GM23338 (cell line): ENCODE data around the gene GJA4. TPM values are rescaled to one million over a fixed set of nuclear protein-coding genes. Genes with fewer than 3 reads are reported as not detected.

Experiments used
- ATAC-seq: fragments of 200-7000 bp; cut with Tn5 transposase; 3 replicates; pipeline ENCODE4 v1.9.1; 2020
- DNase-seq: peaks from one replicate; pipeline ENCODE4 v3.0.0-alpha.2; 2015; ENCODE audit warnings: low spot score
- H2AFZ ChIP-seq: fragments of 200-600 bp; sonication (generic); 2 replicates; pipeline ENCODE4 v1.8.0; 2016; ENCODE audit warnings: antibody characterized with exemption, mild to moderate bottlenecking, moderate library complexity
- H3F3A ChIP-seq: fragments of 200-600 bp; sonication (generic); replicated peaks from 2 replicates; pipeline ENCODE4 v1.8.0; 2017; ENCODE audit warnings: antibody characterized with exemption, mixed run types, low read depth
- H3K27ac ChIP-seq: fragments of 200-600 bp; sonication (generic); 2 replicates; pipeline ENCODE4 v1.6.1; 2016; ENCODE audit warnings: low read depth
- H3K27me3 ChIP-seq: fragments of 200-600 bp; sonication (generic); 2 replicates; pipeline ENCODE4 v1.8.0; 2016; ENCODE audit warnings: mild to moderate bottlenecking, mixed run types, moderate library complexity; ENCODE audit not compliant: insufficient read depth
- H3K36me3 ChIP-seq: fragments of 200-600 bp; sonication (generic); 2 replicates; pipeline ENCODE4 v1.8.0; 2016; ENCODE audit warnings: mild to moderate bottlenecking; ENCODE audit not compliant: insufficient read depth
- H3K4me1 ChIP-seq: fragments of 200-600 bp; sonication (generic); 2 replicates; pipeline ENCODE4 v1.8.0; 2016; ENCODE audit warnings: mild to moderate bottlenecking, moderate library complexity; ENCODE audit not compliant: insufficient read depth
- H3K4me2 ChIP-seq: fragments of 200-600 bp; sonication (generic); 2 replicates; pipeline ENCODE4 v1.7.1; 2017; ENCODE audit warnings: mixed run types
- H3K4me3 ChIP-seq: fragments of 200-600 bp; sonication (generic); 2 replicates; pipeline ENCODE4 v1.6.1; 2016; ENCODE audit warnings: mixed run types
- H3K79me2 ChIP-seq: fragments of 200-600 bp; sonication (generic); replicated peaks from 2 replicates; pipeline ENCODE4 v1.8.0; 2017; ENCODE audit warnings: mild to moderate bottlenecking; ENCODE audit not compliant: insufficient read depth
- H3K9me2 ChIP-seq: fragments of 200-600 bp; sonication (generic); 2 replicates; pipeline ENCODE4 v1.8.0; 2017; ENCODE audit not compliant: insufficient read depth
- H4K20me1 ChIP-seq: fragments of 200-600 bp; sonication (generic); replicated peaks from 2 replicates; pipeline ENCODE4 v1.8.0; 2017; ENCODE audit warnings: mild to moderate bottlenecking; ENCODE audit not compliant: insufficient read depth
- H3K27ac Mint-ChIP-seq: 2 replicates; pipeline ENCODE4 v1.8.0; 2020; ENCODE audit warnings: inconsistent platforms, mild to moderate bottlenecking, moderate library complexity, mixed read lengths
- H3K27me3 Mint-ChIP-seq: 3 replicates; pipeline ENCODE4 v1.8.0; 2022; ENCODE audit warnings: low read depth, mild to moderate bottlenecking, moderate library complexity, mixed read lengths, inconsistent platforms; ENCODE audit not compliant: insufficient read depth, poor library complexity
- H3K36me3 Mint-ChIP-seq: 3 replicates; pipeline ENCODE4 v1.8.0; 2021; ENCODE audit warnings: low read depth, mild to moderate bottlenecking, inconsistent platforms, moderate library complexity, mixed read lengths
- H3K4me1 Mint-ChIP-seq: 3 replicates; pipeline ENCODE4 v1.8.0; 2020; ENCODE audit warnings: mild to moderate bottlenecking, inconsistent platforms, mixed read lengths
- H3K4me3 Mint-ChIP-seq: 3 replicates; pipeline ENCODE4 v1.8.0; 2021; ENCODE audit warnings: moderate library complexity, mild to moderate bottlenecking, inconsistent platforms, mixed read lengths
- H3K9me3 Mint-ChIP-seq: 3 replicates; pipeline ENCODE4 v1.8.0; 2020; ENCODE audit warnings: moderate library complexity, mild to moderate bottlenecking, inconsistent platforms, mixed read lengths
- CREB1 ChIP-seq: fragments of 250-450 bp; sonication (Bioruptor Pico); IDR thresholded peaks from 2 replicates; pipeline ENCODE4 v1.5.0; 2020; ENCODE audit warnings: low read depth, mild to moderate bottlenecking, moderate library complexity
- EZH2 ChIP-seq: fragments of 200-600 bp; sonication (generic); IDR thresholded peaks from one replicate; pipeline ENCODE4 v1.8.0; 2017; ENCODE audit warnings: antibody characterized with exemption, mild to moderate bottlenecking, low read depth; ENCODE audit not compliant: unreplicated experiment
- EZH2phosphoT487 ChIP-seq: fragments of 200-600 bp; sonication (generic); IDR thresholded peaks from one replicate; pipeline ENCODE4 v1.8.1; 2018; ENCODE audit warnings: antibody characterized with exemption; ENCODE audit not compliant: unreplicated experiment
- JUNB ChIP-seq: IDR thresholded peaks from one replicate; pipeline ENCODE4 v1.6.1; 2016; ENCODE audit warnings: antibody characterized with exemption; ENCODE audit not compliant: unreplicated experiment
- NANOG ChIP-seq: IDR thresholded peaks from 2 replicates; pipeline ENCODE4 v1.6.1; 2016; ENCODE audit warnings: antibody characterized with exemption, borderline replicate concordance
- STAT1 ChIP-seq: IDR thresholded peaks from one replicate; pipeline ENCODE4 v1.6.1; 2016; ENCODE audit warnings: antibody characterized with exemption; ENCODE audit not compliant: unreplicated experiment
- ZNF331 ChIP-seq: fragments of 250-450 bp; sonication (Bioruptor Pico); IDR thresholded peaks from 2 replicates; pipeline ENCODE4 v1.5.0; 2020; ENCODE audit warnings: low read depth, mild to moderate bottlenecking, moderate library complexity
- polyA plus RNA-seq: library from polyadenylated mRNA; unstranded; fragments of >200 nt; fragmentation: Nextera tagmentation; extraction: Ambion mirVana; gene quantifications from 2 replicates; pipeline ENCODE4 v1.2.1, GENCODE V29; 2016
- total RNA-seq: library from RNA; depleted of rRNA; stranded (reverse); fragments of >200 nt; shearing (Covaris generic); gene quantifications from 2 replicates; pipeline ENCODE4 v1.2.3, GENCODE V29; 2014
- TF ChIP-seq, protein P1 (sequence below): fragments of 250-450 bp; sonication (Bioruptor Pico); IDR thresholded peaks from 2 replicates; pipeline ENCODE4 v1.5.0; 2020; ENCODE audit warnings: mild to moderate bottlenecking, moderate library complexity
- TF ChIP-seq, protein P2 (sequence below): IDR thresholded peaks from one replicate; pipeline ENCODE4 v1.6.1; 2018; ENCODE audit warnings: antibody characterized with exemption; ENCODE audit not compliant: unreplicated experiment
- TF ChIP-seq, protein P3 (sequence below): IDR thresholded peaks from 2 replicates; pipeline ENCODE4 v1.6.1; 2016; ENCODE audit warnings: antibody characterized with exemption
- TF ChIP-seq, protein P4 (sequence below), 2 experiments: fragments of 200-600 bp in 1 of 2; sonication (generic) in 1 of 2; conservative IDR thresholded peaks; 2 replicates each; pipeline versions ENCODE4 v1.5.1 to v1.6.1; 2016 to 2017; ENCODE audit warnings: antibody characterized with exemption in 2 of 2, low read depth in 2 of 2, mild to moderate bottlenecking in 2 of 2, moderate library complexity in 1 of 2

Gene GJA4
- total and polyA plus RNA-seq, 2 experiments from 2014 or later: 0.95 to 2.2 TPM

DNA sequence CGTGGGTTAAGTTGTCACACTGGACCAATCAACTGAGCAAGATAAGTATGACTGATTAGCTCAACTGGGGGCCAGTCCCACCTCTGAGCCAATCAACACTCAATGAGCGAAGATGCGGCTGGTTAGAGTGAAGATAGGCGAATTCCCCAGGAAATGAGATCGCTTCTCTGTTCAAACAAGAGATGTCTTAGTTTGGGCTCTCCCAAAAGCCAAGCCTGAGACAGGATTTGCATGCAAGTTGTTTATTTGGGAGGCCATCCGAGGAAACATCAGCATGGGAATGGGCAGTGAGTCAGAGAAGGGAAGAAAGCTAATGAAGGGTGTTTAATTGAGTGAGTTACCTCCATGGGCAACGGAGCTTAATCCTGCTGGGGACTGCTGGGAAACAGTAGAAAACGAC, 42.8 kb upstream of the GJA4 start (continued):
- TF ChIP-seq, protein P1, sequence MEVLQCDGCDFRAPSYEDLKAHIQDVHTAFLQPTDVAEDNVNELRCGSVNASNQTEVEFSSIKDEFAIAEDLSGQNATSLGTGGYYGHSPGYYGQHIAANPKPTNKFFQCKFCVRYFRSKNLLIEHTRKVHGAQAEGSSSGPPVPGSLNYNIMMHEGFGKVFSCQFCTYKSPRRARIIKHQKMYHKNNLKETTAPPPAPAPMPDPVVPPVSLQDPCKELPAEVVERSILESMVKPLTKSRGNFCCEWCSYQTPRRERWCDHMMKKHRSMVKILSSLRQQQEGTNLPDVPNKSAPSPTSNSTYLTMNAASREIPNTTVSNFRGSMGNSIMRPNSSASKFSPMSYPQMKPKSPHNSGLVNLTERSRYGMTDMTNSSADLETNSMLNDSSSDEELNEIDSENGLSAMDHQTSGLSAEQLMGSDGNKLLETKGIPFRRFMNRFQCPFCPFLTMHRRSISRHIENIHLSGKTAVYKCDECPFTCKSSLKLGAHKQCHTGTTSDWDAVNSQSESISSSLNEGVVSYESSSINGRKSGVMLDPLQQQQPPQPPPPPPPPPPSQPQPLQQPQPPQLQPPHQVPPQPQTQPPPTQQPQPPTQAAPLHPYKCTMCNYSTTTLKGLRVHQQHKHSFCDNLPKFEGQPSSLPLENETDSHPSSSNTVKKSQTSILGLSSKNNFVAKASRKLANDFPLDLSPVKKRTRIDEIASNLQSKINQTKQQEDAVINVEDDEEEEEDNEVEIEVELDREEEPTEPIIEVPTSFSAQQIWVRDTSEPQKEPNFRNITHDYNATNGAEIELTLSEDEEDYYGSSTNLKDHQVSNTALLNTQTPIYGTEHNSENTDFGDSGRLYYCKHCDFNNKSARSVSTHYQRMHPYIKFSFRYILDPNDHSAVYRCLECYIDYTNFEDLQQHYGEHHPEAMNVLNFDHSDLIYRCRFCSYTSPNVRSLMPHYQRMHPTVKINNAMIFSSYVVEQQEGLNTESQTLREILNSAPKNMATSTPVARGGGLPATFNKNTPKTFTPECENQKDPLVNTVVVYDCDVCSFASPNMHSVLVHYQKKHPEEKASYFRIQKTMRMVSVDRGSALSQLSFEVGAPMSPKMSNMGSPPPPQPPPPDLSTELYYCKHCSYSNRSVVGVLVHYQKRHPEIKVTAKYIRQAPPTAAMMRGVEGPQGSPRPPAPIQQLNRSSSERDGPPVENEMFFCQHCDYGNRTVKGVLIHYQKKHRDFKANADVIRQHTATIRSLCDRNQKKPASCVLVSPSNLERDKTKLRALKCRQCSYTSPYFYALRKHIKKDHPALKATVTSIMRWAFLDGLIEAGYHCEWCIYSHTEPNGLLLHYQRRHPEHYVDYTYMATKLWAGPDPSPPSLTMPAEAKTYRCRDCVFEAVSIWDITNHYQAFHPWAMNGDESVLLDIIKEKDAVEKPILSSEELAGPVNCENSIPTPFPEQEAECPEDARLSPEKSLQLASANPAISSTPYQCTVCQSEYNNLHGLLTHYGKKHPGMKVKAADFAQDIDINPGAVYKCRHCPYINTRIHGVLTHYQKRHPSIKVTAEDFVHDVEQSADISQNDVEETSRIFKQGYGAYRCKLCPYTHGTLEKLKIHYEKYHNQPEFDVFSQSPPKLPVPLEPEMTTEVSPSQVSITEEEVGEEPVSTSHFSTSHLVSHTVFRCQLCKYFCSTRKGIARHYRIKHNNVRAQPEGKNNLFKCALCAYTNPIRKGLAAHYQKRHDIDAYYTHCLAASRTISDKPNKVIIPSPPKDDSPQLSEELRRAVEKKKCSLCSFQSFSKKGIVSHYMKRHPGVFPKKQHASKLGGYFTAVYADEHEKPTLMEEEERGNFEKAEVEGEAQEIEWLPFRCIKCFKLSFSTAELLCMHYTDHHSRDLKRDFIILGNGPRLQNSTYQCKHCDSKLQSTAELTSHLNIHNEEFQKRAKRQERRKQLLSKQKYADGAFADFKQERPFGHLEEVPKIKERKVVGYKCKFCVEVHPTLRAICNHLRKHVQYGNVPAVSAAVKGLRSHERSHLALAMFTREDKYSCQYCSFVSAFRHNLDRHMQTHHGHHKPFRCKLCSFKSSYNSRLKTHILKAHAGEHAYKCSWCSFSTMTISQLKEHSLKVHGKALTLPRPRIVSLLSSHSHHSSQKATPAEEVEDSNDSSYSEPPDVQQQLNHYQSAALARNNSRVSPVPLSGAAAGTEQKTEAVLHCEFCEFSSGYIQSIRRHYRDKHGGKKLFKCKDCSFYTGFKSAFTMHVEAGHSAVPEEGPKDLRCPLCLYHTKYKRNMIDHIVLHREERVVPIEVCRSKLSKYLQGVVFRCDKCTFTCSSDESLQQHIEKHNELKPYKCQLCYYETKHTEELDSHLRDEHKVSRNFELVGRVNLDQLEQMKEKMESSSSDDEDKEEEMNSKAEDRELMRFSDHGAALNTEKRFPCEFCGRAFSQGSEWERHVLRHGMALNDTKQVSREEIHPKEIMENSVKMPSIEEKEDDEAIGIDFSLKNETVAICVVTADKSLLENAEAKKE (CRISPR knock-in tag): no peak
- no peak for TF ChIP-seq EZH2phosphoT487
- no peak for TF ChIP-seq ZNF331
- no peak for TF ChIP-seq STAT1
- TF ChIP-seq EZH2: no peak
- TF ChIP-seq CREB1 (CRISPR knock-in tag): no peak
- no peak for TF ChIP-seq JUNB
- TF ChIP-seq NANOG: no peak

DNA sequence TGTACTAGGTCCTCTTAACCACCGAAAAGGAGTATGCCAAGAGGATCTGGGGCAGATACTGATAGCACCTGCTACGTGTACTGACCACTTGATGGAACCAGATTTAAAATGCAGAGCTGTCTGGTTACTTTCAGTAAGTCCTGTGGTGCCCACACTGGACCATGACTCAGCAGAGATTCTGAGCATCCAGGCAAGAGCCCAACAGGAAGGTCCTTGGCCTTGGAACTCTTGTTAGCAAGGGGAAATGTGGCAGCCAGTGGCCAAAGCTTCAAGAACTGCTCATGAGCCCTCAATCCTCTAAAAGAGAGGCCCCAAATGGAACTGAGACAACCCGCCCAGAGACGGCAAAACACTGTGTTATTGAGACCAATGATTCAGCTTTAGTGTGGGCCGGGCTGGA, 42.2 kb upstream of the GJA4 start:
- Mint-ChIP-seq H3K27ac (no peak overlapping the region), H3K4me1 (peaks cover 17% of the 10 kb centered on the region; the same call in 2 of the 3 replicates), H3K36me3 (no peaks in the 10 kb centered on the region), H3K4me3 (no peak overlapping the region), H3K9me3 (no peaks in the 10 kb centered on the region), H3K27me3 (peaks cover 4% of the 10 kb centered on the region)
- Histone ChIP-seq H3K4me3 (no peak overlapping the region), H3K9me2 (0 out of 2 replicates have a peak, but pooled peaks cover 4% of the 10 kb centered on the region), H3K27me3 (no peaks in the 10 kb centered on the region), H3K4me1 (0 out of 2 replicates have a peak, but pooled peaks cover 3% of the 10 kb centered on the region), H3F3A (no peaks in the 10 kb centered on the region), H3K4me2 (no peak overlapping the region), H3K79me2 (no peaks in the 10 kb centered on the region), H3K27ac (no peak overlapping the region), H2AFZ (peak overlapping the region; percentile 5; the same call in 1 of the 2 replicates), H4K20me1 (no peaks in the 10 kb centered on the region), H3K36me3 (no peaks in the 10 kb centered on the region)
- no peak for DNase-seq
- ATAC-seq: no peak
- TF ChIP-seq STAT1 (no peak), NANOG (no peak), JUNB (no peak), EZH2 (no peak), CREB1 (CRISPR knock-in tag) (no peak), ZNF331 (no peak)
- TF ChIP-seq, protein P2, sequence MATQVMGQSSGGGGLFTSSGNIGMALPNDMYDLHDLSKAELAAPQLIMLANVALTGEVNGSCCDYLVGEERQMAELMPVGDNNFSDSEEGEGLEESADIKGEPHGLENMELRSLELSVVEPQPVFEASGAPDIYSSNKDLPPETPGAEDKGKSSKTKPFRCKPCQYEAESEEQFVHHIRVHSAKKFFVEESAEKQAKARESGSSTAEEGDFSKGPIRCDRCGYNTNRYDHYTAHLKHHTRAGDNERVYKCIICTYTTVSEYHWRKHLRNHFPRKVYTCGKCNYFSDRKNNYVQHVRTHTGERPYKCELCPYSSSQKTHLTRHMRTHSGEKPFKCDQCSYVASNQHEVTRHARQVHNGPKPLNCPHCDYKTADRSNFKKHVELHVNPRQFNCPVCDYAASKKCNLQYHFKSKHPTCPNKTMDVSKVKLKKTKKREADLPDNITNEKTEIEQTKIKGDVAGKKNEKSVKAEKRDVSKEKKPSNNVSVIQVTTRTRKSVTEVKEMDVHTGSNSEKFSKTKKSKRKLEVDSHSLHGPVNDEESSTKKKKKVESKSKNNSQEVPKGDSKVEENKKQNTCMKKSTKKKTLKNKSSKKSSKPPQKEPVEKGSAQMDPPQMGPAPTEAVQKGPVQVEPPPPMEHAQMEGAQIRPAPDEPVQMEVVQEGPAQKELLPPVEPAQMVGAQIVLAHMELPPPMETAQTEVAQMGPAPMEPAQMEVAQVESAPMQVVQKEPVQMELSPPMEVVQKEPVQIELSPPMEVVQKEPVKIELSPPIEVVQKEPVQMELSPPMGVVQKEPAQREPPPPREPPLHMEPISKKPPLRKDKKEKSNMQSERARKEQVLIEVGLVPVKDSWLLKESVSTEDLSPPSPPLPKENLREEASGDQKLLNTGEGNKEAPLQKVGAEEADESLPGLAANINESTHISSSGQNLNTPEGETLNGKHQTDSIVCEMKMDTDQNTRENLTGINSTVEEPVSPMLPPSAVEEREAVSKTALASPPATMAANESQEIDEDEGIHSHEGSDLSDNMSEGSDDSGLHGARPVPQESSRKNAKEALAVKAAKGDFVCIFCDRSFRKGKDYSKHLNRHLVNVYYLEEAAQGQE: no peak
- TF ChIP-seq, protein P3, sequence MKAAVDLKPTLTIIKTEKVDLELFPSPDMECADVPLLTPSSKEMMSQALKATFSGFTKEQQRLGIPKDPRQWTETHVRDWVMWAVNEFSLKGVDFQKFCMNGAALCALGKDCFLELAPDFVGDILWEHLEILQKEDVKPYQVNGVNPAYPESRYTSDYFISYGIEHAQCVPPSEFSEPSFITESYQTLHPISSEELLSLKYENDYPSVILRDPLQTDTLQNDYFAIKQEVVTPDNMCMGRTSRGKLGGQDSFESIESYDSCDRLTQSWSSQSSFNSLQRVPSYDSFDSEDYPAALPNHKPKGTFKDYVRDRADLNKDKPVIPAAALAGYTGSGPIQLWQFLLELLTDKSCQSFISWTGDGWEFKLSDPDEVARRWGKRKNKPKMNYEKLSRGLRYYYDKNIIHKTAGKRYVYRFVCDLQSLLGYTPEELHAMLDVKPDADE: no peak
- TF ChIP-seq, protein P4, sequence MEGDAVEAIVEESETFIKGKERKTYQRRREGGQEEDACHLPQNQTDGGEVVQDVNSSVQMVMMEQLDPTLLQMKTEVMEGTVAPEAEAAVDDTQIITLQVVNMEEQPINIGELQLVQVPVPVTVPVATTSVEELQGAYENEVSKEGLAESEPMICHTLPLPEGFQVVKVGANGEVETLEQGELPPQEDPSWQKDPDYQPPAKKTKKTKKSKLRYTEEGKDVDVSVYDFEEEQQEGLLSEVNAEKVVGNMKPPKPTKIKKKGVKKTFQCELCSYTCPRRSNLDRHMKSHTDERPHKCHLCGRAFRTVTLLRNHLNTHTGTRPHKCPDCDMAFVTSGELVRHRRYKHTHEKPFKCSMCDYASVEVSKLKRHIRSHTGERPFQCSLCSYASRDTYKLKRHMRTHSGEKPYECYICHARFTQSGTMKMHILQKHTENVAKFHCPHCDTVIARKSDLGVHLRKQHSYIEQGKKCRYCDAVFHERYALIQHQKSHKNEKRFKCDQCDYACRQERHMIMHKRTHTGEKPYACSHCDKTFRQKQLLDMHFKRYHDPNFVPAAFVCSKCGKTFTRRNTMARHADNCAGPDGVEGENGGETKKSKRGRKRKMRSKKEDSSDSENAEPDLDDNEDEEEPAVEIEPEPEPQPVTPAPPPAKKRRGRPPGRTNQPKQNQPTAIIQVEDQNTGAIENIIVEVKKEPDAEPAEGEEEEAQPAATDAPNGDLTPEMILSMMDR (conservative IDR thresholded peaks at IDR 0.05; ENCODE audit: low read depth in 2 of 2): no peak
